NOMO-1 treated with dmso at 0.1 percent for 144 hours (cell line): Measurements from ENCODE around the gene AKNA.

Experiments
- DNase-seq: peaks from one replicate; lab custom pipeline; 2025; ENCODE audit not compliant: unreplicated experiment; lab: John Stamatoyannopoulos, UW

AKNA gene

DNA sequence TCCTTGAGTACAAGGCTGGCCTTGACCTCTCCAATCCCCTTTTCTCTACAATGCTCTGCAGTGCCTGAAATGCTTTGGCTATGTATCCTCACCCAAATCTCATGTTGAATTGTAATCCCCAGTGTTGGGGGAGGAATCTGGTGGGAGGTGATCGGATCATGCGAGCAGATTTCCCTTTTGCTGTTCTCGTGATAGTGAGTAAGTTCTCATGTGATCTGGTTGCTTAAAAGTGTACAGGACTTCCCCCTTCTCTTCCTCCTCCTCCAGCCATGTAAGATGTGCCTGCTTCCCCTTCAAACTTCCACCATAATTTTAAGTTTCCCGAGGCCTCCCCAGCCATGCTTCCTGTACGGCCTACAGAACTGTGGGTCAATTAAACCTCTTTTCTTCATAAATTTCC lies 28.5 kb upstream of the AKNA start:
- no peak for DNase-seq

GRCh38 chr9:114414346-114414745 lies 26.6 kb upstream of the AKNA start:
- no peak for DNase-seq

DNA sequence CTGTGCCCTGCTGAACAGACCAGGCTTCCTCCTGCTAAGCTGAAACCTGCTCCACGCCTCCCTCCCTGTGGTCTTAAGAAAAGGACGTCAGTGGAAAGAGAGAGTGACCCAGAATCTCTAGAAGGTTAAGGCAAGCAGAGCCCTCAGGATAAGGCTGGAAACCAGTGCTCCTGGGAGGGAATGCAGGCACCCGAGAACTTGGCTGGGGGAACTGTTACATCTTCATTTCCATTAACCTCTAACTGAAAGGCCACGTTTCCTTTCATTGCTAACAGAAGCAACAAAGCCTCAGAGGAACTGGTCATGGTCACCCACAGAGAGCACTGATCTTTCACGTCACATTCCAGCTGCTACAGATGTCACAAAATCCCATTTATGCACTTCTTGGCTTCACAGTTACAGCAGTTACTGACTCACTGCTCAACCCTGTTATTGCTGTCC lies 26.1 kb upstream of the AKNA start:
- DNase-seq, result no peak

GRCh38 chr9:114412048-114412683 lies 24.4 kb upstream of the AKNA start:
- no peak for DNase-seq

DNA sequence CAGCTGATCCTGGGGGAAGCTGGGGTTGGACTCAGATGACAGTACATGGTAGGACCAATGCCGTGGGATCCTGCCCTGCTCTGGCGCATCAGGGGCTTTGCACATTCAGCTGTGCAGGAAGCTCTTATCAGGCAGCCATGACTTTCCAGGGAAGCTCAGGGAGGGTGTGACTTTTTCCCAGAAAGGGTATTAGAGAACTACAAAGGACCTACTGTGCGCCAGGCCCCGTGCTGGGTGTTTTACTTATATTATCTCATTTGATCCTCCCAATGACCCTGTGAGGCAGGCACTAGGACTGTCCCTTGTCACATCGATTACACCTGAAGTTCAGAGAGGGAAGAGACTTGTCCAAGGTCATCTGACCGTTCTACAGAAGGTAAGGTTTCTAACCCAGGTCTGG lies 23.7 kb upstream of the AKNA start:
- DNase-seq, result no peak

GRCh38 chr9:114410910-114411309 lies 23.1 kb upstream of the AKNA start:
- DNase-seq, result no peak

- no peak for DNase-seq
Measured at GRCh38 chr9:114409842-114410241, 22.1 kb upstream of the AKNA start.

- DNase-seq, result peak; percentile 18
Measured at GRCh38 chr9:114409103-114409780, 21.5 kb upstream of the AKNA start.

DNA sequence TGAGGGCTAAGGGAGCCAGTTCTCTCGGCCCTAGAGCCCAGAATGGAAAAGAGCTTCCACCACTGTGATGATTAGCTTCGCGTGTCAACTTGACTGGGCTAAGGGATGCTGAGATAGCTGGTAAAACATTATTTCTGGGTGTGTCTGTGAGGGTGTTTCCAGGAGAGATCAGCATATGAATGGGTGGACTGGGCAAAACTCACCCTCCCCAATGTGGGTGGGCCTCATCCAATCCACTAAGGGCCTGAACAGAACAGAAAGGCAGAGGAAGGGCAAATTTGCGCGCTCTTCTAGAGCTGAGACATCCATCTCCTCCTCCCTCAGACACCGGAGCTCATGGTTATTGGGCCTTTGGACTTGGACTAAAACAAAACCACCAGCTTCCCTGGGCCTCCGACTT lies 20.9 kb upstream of the AKNA start:
- no peak for DNase-seq

DNA sequence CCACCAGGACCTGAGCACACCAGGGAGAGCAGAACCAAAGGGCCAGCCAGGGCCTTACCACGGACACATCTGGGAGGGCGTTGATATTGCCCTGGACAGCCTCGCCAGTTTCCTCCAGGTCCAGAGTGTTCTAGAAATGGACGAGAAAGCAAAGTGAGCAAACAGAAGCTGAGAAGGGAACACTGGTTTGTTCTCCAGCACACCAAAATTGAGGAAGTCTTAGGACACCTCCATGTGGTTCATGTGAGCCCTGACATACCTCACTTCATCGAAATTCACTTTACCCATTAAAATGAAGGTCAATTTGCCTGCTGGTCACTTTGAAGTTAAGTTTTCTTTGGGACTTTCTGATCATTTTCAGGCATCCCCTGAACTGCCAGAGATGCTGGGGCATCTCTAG lies 20.1 kb upstream of the AKNA start:
- DNase-seq, result no peak

- DNase-seq, result no peak
Measured at GRCh38 chr9:114406441-114406840, 18.7 kb upstream of the AKNA start.

GRCh38 chr9:114405294-114406034 lies 17.7 kb upstream of the AKNA start:
- DNase-seq, result peak; percentile 56

DNA sequence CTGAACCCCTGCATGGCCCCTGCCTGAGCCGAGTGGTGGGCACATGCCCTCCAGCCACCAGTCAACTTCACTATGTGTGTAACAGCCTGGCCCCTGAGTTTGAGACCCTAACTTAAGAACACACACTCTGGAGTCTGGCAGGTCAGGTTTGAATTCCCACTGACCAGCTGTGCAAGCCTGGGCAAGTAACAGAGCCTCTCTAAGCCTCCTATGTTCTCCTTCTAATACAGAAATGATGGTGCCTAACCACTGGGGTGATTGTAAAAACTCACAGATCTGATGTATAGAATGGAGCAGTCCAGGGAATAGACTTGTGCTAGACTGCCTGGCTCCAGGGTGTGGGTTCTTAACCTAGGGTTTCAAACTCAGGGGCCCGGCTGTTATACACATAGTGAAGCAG lies 16.7 kb upstream of the AKNA start:
- DNase-seq, result no peak

GRCh38 chr9:114403153-114403756 lies 15.5 kb upstream of the AKNA start:
- no peak for DNase-seq

DNA sequence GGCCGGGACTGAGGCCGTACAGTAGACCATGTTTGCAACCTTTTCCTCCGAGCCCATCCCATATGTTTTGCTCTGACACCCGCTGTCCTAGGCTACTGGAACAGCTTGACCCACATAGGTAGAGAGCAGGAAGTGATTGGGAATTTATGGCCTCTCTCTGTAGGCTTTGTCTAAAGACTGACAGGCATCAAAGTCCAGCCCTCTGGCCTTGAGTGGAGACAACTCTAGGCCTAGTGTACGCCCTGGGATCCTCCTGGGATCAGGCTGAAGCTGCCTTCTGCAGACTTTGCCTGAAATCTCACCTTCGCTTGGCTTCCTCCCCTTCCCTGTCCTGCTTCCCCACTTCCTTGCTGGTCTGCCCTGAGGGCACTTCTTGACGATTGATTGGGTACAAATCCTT lies 13.6 kb upstream of the AKNA start:
- DNase-seq, result no peak

GRCh38 chr9:114400772-114401171 lies 13.0 kb upstream of the AKNA start:
- DNase-seq, result no peak

DNA sequence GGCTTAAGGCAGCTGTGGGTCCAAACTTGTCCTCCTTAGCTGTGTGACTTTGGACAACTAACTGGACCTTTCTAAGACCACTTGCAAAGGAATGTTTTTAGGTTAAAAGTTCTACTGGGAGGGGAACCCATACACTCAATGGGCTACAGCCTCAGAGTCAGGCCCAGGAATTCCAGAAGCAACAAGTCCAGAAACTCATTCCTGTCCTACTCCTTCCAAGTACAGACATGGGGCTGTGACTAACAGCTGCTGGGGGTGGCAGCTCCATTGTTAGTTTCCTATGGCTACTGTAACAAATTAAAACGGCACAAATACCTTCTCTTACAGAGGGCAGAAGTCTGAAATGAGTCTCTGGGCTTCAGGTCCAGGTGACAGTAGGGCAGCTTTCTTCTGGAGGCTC lies 12.4 kb upstream of the AKNA start:
- no peak for DNase-seq

DNA sequence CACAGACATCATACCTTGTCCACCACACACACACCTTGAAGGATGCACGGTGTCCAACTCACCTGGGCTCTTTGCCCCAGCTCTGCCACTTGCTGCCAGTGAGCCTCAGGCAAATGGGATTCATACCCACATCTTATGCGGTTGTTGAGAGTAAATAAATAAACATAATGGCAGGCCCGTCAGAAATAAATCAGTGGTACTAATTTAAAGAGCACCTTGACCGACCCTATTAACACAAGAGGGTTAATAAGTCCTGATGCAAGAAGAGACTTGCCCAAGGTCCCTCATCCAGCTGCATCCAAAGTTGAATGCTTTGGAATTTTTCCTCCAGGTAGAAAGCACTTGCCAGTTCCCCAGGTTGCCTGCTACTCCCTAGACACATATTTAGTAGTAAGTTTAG lies 11.6 kb upstream of the AKNA start:
- no peak for DNase-seq

DNA sequence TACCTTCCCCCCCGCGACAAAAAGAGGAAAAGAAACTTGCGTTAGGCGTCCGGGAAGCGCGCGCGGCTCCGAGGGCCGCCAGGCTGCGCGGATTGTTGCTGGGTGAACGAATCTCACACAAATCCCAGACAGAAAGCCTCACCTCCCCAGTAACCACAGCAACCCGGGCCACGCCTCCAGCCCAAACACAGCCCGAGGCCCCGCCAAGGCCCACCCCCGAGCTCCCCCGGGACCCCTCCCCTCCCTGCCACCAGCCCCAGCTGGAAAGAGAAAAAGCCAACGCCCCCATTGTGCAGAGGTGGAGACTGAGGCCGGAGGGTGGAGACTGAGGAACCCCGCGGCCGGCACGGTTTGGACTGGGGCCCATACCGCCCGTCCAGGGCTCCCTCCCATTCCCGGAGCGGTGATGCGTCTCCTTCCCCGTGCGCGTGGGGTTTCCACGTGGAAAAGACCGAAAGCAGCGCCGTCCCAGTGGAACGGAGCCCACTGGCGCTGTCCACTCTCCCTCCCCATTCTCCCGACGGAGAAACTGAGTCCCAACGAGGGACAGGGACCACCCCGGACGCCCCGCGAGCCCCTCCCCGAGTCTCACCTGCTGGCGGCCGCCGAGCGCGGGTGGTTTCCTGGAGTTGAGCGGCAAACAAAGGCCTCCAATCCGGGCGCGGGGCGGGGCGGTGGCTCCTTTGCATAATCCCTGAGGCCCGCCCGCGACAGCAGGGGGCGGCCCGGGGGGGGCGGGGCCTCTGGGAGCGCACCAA lies 10.2 kb upstream of the AKNA start:
- DNase-seq, result peak; percentile 95

DNA sequence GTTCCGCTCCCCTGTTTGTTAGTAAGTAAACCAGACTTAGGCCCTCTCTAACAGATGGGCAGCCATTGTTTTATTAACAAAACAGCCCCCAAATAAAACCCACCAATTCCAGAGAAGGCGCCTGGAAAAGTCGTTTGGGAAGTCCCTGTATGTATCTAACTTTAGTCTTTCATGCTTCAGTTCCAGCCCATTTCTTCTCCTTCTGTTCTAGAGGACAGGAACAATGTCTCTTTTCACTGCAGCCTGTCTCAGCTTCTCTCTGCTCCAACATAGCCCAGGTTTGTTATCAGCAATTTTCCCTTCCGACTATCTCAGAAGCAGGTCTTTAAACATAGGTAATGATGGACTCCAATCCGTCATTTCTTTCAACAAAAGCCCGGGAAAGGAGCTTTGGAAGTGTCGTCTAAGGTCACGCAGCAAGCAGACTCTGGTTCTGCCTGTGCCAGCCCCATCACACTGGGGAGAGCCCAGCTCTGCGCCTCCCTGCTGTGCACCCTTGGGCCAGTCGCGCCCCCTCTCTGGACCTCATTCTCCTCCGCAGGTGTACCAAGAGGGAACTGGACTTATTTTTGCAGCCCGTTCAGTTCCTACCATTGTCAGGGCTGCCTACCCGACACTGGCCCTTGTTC lies 9.6 kb upstream of the AKNA start:
- no peak for DNase-seq
